KOPT-K1 (cell line): Measurements from ENCODE around the gene INIP.

Source experiments
- H3K27ac ChIP-seq: fragments of 200-600 bp; sonication (generic); 2 replicates; pipeline ENCODE4 v1.5.1; 2016; ENCODE audit warnings: antibody characterized with exemption, mild to moderate bottlenecking, low read depth, low read length; ENCODE audit not compliant: poor library complexity, severe bottlenecking
- H3K36me3 ChIP-seq: fragments of 200-600 bp; sonication (generic); 2 replicates; pipeline ENCODE4 v1.5.1; 2017; ENCODE audit warnings: antibody characterized with exemption, mild to moderate bottlenecking, low read length, moderate library complexity; ENCODE audit not compliant: insufficient read depth
- H3K9me3 ChIP-seq: fragments of 200-600 bp; sonication (generic); 2 replicates; pipeline ENCODE4 v1.5.1; 2017; ENCODE audit warnings: antibody characterized with exemption, low read length, mild to moderate bottlenecking; ENCODE audit not compliant: insufficient read depth, poor library complexity, severe bottlenecking

INIP gene

GRCh38 chr9:112717661-112718331 is at the start of gene INIP:
INIP (minus strand) TSS chr9:112718117; CDS start chr9:112716485, 1,632 bp downstream.
- Histone ChIP-seq H3K9me3 (no peaks in the 10 kb centered on the region), H3K36me3 (peaks cover 5% of the 10 kb centered on the region; the same call in 1 of the 2 replicates), H3K27ac (peak within 1 kb of the TSS; percentile 69)

GRCh38 chr9:112765281-112765680 is 47.4 kb upstream of the INIP start:
- Histone ChIP-seq H3K27ac (no peak overlapping the region), H3K9me3 (peaks cover 3% of the 10 kb centered on the region), H3K36me3 (no peaks in the 10 kb centered on the region)

- no peak overlapping the region for H3K27ac ChIP-seq
- peaks cover 3% of the 10 kb centered on the region for H3K9me3 ChIP-seq
- H3K36me3 ChIP-seq: no peaks in the 10 kb centered on the region
Observed at GRCh38 chr9:112764837-112765236, 46.9 kb upstream of the INIP start.

GRCh38 chr9:112764344-112764743 is 46.4 kb upstream of the INIP start:
- Histone ChIP-seq H3K36me3 (no peaks in the 10 kb centered on the region), H3K27ac (no peak overlapping the region), H3K9me3 (peaks cover 3% of the 10 kb centered on the region)

- H3K9me3 ChIP-seq: peaks cover 3% of the 10 kb centered on the region
- no peak overlapping the region for H3K27ac ChIP-seq
- H3K36me3 ChIP-seq: no peaks in the 10 kb centered on the region
Observed at GRCh38 chr9:112762726-112763518, 45.0 kb upstream of the INIP start.

GRCh38 chr9:112761912-112762655 is 44.2 kb upstream of the INIP start:
- Histone ChIP-seq H3K27ac (no peak overlapping the region), H3K36me3 (no peaks in the 10 kb centered on the region), H3K9me3 (peaks cover 3% of the 10 kb centered on the region)

- Histone ChIP-seq H3K9me3 (no peaks in the 10 kb centered on the region), H3K27ac (no peak overlapping the region), H3K36me3 (no peaks in the 10 kb centered on the region)
Observed at GRCh38 chr9:112760821-112761220, 42.9 kb upstream of the INIP start.

- Histone ChIP-seq H3K27ac (no peak overlapping the region), H3K9me3 (no peaks in the 10 kb centered on the region)
Observed at GRCh38 chr9:112757940-112758339, 40.0 kb upstream of the INIP start.

GRCh38 chr9:112757282-112757883 is 39.5 kb upstream of the INIP start:
- H3K27ac ChIP-seq: no peak overlapping the region
- no peaks in the 10 kb centered on the region for H3K9me3 ChIP-seq
- H3K36me3 ChIP-seq: no peaks in the 10 kb centered on the region

More at GRCh38 chr9:112757940-112758339, 40.0 kb upstream of the INIP start:
- no peaks in the 10 kb centered on the region for H3K36me3 ChIP-seq

GRCh38 chr9:112755675-112756074 is 37.8 kb upstream of the INIP start:
- no peak overlapping the region for H3K27ac ChIP-seq
- no peaks in the 10 kb centered on the region for H3K9me3 ChIP-seq
- H3K36me3 ChIP-seq: no peaks in the 10 kb centered on the region

- Histone ChIP-seq H3K27ac (no peak overlapping the region), H3K36me3 (no peaks in the 10 kb centered on the region), H3K9me3 (no peaks in the 10 kb centered on the region)
Observed at GRCh38 chr9:112755016-112755427, 37.1 kb upstream of the INIP start.

- H3K36me3 ChIP-seq: no peaks in the 10 kb centered on the region
- no peak overlapping the region for H3K27ac ChIP-seq
- no peaks in the 10 kb centered on the region for H3K9me3 ChIP-seq
Observed at GRCh38 chr9:112754578-112754977, 36.7 kb upstream of the INIP start.

- H3K9me3 ChIP-seq: no peaks in the 10 kb centered on the region
- no peak overlapping the region for H3K27ac ChIP-seq
- H3K36me3 ChIP-seq: no peaks in the 10 kb centered on the region
Observed at GRCh38 chr9:112753725-112754124, 35.8 kb upstream of the INIP start.

GRCh38 chr9:112752334-112753125 is 34.6 kb upstream of the INIP start:
- Histone ChIP-seq H3K9me3 (no peaks in the 10 kb centered on the region), H3K36me3 (no peaks in the 10 kb centered on the region), H3K27ac (no peak overlapping the region)
